ENCODE measurements around the gene NKAIN2.
"Not testable (repeated sequence)": the region's sequence is repeated elsewhere in the genome, so short reads cannot be mapped to it uniquely, and the experiment has no call there.

Gene NKAIN2

DNA sequence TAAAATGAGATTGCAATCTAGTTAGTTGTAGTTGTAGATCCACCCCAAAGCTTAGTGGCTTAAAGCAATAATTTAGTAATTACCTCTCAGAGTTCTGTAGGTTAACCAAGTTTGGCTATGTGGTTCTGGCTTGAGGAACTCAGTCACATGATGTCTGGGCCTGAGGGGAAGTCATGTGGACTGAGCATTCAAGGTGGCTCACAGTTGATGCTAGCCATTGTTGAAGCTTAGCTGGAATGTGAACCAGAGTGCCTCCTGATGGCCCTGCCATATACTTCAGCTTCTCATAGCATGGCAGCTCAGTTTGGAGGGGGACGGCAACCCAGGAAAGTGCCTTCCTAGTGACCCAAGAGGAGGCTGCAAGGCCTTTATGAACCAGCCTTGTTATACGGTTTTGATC, 895.4 kb downstream of the NKAIN2 start:
- no peaks in the 10 kb centered on the region for H3K36me3 ChIP-seq
- no peaks in the 10 kb centered on the region for H4K20me1 ChIP-seq
- no peak for TF ChIP-seq Cebpa-rat (IDR thresholded peaks at IDR 0.05)
- no peak overlapping the region for H3K9ac ChIP-seq
- no peaks in the 10 kb centered on the region for H3K27me3 ChIP-seq
- H3K4me1 ChIP-seq: no peaks in the 10 kb centered on the region
- no peak overlapping the region for H3K27ac ChIP-seq
- H3K9me3 ChIP-seq (replicated peaks in 1 of 11): no peaks in the 10 kb centered on the region
- H3K4me2 ChIP-seq: no peak overlapping the region
- H3K4me3 ChIP-seq: no peak overlapping the region

DNA sequence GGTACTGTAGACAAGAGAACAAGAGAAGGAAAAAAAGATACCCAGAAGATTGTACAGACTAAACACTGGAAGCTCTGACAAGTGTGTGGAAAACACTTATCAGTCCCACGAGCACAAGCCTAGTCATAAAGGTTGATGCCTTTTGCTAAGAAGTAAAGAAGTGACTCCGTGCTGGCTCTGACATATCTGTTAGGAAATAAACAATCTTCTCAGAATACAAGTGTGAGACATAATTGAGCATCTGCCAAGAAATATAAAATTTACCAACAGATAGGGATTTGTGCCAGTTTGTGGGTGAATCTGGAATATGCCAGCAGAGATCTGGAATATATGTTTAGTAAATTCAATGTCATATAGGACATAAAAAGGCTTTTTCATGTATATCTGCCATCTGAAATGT, 899.9 kb downstream of the NKAIN2 start:
- H3K27me3 ChIP-seq: no peaks in the 10 kb centered on the region
- H3K36me3 ChIP-seq: no peaks in the 10 kb centered on the region
- no peak overlapping the region for H3K27ac ChIP-seq
- no peak overlapping the region for H3K4me2 ChIP-seq
- TF ChIP-seq Cebpa-rat (IDR thresholded peaks at IDR 0.05): no peak
- no peaks in the 10 kb centered on the region for H3K4me1 ChIP-seq
- H3K4me3 ChIP-seq: no peak overlapping the region
- H3K9me3 ChIP-seq (replicated peaks in 1 of 11): no peaks in the 10 kb centered on the region
- H4K20me1 ChIP-seq: no peaks in the 10 kb centered on the region
- no peak overlapping the region for H3K9ac ChIP-seq

DNA sequence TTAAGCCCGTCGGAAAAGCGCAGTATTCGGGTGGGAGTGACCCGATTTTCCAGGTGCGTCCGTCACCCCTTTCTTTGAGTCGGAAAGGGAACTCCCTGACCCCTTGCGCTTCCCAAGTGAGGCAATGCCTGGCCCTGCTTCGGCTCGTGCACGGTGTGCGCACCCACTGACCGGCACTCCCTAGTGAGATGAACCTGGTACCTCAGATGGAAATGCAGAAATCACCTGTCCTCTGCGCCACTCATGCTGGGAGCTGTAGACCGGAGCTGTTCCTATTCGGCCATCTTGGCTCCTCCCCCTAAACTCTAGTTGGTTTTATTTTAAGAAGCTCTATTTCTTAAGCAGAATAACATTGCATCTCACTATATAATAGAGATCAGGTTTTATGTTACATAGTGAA, 908.9 kb downstream of the NKAIN2 start:
- H3K27ac ChIP-seq; H3K36me3 ChIP-seq; H3K9ac ChIP-seq; H4K20me1 ChIP-seq; H3K4me2 ChIP-seq; H3K4me1 ChIP-seq; H3K9me3 ChIP-seq (replicated peaks in 1 of 11); H3K27me3 ChIP-seq; H3K4me3 ChIP-seq: not testable (repeated sequence)

DNA sequence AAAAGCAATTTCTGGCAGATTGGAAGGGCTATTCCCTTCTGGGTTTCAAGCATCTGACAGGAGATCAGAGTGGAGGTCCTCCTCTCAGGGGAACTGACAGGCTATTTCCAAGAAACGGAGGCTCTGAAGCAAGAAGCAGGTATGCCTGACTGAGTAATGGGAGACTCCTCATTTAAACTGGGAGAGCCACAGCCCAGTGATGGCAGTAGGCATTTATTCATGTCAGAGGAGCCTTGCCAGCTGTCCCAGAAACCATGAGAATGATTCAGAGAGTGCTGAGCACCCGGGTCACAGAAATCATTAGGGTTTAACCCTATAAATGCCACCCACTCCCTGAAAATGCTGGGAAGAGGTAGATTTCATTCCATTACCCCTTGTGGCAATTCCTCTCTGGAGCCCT, 911.1 kb downstream of the NKAIN2 start:
- H3K27ac ChIP-seq: no peak overlapping the region
- H3K9me3 ChIP-seq (replicated peaks in 1 of 11): no peaks in the 10 kb centered on the region
- H3K4me1 ChIP-seq: no peaks in the 10 kb centered on the region
- no peak for TF ChIP-seq Cebpa-rat (IDR thresholded peaks at IDR 0.05)
- H3K36me3 ChIP-seq: no peaks in the 10 kb centered on the region
- no peak overlapping the region for H3K4me2 ChIP-seq
- no peaks in the 10 kb centered on the region for H4K20me1 ChIP-seq
- H3K4me3 ChIP-seq: no peak overlapping the region
- no peak overlapping the region for H3K9ac ChIP-seq
- H3K27me3 ChIP-seq: no peaks in the 10 kb centered on the region

- H3K4me2 ChIP-seq: no peak overlapping the region
- H3K4me3 ChIP-seq: no peak overlapping the region
- no peak for TF ChIP-seq Cebpa-rat (IDR thresholded peaks at IDR 0.05)
- H4K20me1 ChIP-seq: no peaks in the 10 kb centered on the region
- H3K27me3 ChIP-seq: no peaks in the 10 kb centered on the region
- H3K9ac ChIP-seq: no peak overlapping the region
- no peaks in the 10 kb centered on the region for H3K9me3 ChIP-seq (replicated peaks in 1 of 11)
- no peaks in the 10 kb centered on the region for H3K4me1 ChIP-seq
- H3K27ac ChIP-seq: no peak overlapping the region
- no peaks in the 10 kb centered on the region for H3K36me3 ChIP-seq
Measured at GRCh38 chr6:124719913-124720312, 916.2 kb downstream of the NKAIN2 start.

DNA sequence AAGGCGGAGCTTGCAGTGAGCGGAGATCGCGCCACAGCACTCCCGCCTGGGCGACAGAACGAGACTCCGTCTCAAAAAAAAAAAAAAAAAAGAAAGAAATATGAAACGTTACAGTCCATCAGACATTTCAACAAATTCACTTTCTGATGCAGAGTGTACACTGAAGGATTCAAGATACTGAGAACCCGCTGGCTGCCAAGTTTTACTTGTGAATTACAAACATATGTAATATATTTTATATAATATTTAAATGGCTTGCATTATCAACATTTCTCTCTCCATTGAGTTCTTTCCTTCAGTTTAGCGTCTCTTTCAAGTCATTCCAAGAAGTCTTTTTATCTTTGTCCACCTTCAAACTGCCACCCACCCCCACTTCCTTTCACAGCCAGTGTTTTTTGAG, 917.7 kb downstream of the NKAIN2 start:
- no peak for TF ChIP-seq Cebpa-rat (IDR thresholded peaks at IDR 0.05)

DNA sequence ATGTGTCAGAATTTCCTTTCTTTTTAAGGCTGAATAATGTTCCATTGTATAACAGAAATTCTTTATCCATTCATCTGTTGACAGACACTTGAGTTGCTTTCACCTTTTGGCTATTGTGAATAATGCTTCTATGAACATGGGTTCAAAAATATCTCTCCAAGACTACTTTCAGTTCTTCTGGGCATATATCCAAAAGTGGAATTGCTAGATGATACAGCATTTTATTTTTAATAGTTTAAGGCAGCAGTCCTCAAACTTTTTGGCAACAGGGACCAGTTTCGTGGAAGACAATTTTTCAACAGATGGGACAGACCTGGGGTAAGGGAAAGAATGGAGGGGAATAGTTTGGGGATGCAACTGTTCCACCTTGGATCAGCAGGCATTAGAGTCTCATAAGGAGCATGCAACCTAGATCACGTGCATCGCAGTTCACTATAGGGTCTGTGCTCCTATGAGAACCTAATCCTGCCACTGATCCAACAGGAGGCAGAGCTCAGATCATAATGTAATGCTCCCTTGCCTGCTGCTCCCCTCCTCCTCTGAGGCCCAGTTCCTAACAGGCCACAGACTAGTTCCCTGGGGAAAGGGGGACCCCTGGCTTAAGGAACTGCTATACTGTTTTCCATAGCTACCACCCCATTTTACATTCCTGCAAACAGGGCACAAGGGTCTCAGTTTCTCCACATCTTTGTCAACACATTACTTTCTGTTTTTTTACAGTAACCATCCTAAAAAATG, 918.6 kb downstream of the NKAIN2 start:
- Histone ChIP-seq H3K4me2 (no peak overlapping the region), H4K20me1 (no peaks in the 10 kb centered on the region), H3K4me1 (no peaks in the 10 kb centered on the region), H3K27ac (no peak overlapping the region), H3K9me3 (replicated peaks in 1 of 11) (no peaks in the 10 kb centered on the region), H3K9ac (no peak overlapping the region), H3K27me3 (no peaks in the 10 kb centered on the region), H3K36me3 (no peaks in the 10 kb centered on the region), H3K4me3 (no peak overlapping the region)
- no peak for TF ChIP-seq Cebpa-rat (IDR thresholded peaks at IDR 0.05)

More for the DNA sequence above, 917.7 kb downstream of the NKAIN2 start:
- H3K36me3 ChIP-seq: no peaks in the 10 kb centered on the region
- H3K4me1 ChIP-seq: no peaks in the 10 kb centered on the region
- no peak overlapping the region for H3K9ac ChIP-seq
- no peaks in the 10 kb centered on the region for H3K9me3 ChIP-seq (replicated peaks in 1 of 11)
- no peaks in the 10 kb centered on the region for H3K27me3 ChIP-seq
- no peak overlapping the region for H3K4me3 ChIP-seq
- H3K27ac ChIP-seq: no peak overlapping the region
- H3K4me2 ChIP-seq: no peak overlapping the region
- H4K20me1 ChIP-seq: no peaks in the 10 kb centered on the region

- H3K27ac ChIP-seq: no peak overlapping the region
- H3K4me3 ChIP-seq: no peak overlapping the region
Measured at GRCh38 chr6:124723671-124724070, 920.0 kb downstream of the NKAIN2 start.

DNA sequence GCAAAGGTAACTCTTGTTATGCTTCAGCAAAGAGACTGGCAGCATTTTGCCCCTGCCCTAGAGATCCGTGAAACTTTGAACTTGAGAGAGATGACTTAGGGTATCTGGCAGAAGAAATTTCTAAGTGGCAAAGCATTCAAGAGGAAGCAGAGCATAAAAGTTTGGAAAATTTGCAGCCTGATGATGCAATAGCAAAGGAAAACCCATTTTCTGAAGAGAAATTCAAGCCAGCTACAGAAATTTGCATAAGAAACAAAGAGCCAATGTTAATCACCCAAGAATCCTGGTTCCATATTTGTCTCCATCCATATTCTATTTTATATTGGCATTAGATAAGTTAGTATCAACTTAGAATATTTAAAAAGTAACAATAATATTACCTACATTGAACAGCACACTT, 934.1 kb downstream of the NKAIN2 start:
- not testable (repeated sequence) for H4K20me1 ChIP-seq; H3K4me2 ChIP-seq; H3K36me3 ChIP-seq; H3K27me3 ChIP-seq; H3K9me3 ChIP-seq (replicated peaks in 1 of 11); H3K4me3 ChIP-seq; H3K27ac ChIP-seq; H3K4me1 ChIP-seq; H3K9ac ChIP-seq

More at GRCh38 chr6:124723671-124724070, 920.0 kb downstream of the NKAIN2 start:
- Histone ChIP-seq H3K4me1 (no peaks in the 10 kb centered on the region), H3K9ac (no peak overlapping the region), H3K4me2 (no peak overlapping the region), H4K20me1 (no peaks in the 10 kb centered on the region), H3K27me3 (no peaks in the 10 kb centered on the region), H3K36me3 (no peaks in the 10 kb centered on the region), H3K9me3 (replicated peaks in 1 of 11) (no peaks in the 10 kb centered on the region)
- TF ChIP-seq Cebpa-rat (IDR thresholded peaks at IDR 0.05): no peak

DNA sequence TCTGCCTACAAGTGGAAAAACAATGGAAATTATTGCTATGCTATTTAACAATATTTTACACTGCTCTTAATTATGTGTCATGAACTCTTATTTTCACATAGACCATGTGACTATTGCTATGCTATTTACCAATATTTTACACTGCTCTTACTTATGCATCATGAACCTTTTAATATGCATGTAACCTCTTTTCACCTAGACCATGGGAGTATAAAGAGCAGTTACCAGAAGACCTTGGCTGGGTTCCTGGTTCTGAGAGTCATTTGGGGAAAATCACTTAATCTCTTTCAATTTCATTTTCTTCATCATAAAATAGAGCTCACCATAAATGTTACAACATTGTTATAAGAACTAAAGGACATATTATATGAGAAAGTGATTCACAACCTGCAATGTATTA, 934.8 kb downstream of the NKAIN2 start:
- H3K27ac ChIP-seq: no peak overlapping the region
- H4K20me1 ChIP-seq: no peaks in the 10 kb centered on the region
- no peak overlapping the region for H3K4me3 ChIP-seq
- H3K4me1 ChIP-seq: 0 out of 20 replicates have a peak, but pooled peaks cover 0 to 3% (median 0%) of the 10 kb centered on the region in 10 experiments
- no peaks in the 10 kb centered on the region for H3K27me3 ChIP-seq
- no peaks in the 10 kb centered on the region for H3K36me3 ChIP-seq
- no peak overlapping the region for H3K4me2 ChIP-seq
- no peaks in the 10 kb centered on the region; a peak in 1 of 22 replicates for H3K9me3 ChIP-seq (replicated peaks in 1 of 11)
- TF ChIP-seq Cebpa-rat (IDR thresholded peaks at IDR 0.05): no peak
- H3K9ac ChIP-seq: no peak overlapping the region
